Mesothelial cell of epicardium (in vitro differentiated cells): Measurements from ENCODE around the gene SART1. TPM values are rescaled to one million over a fixed set of nuclear protein-coding genes. Genes with fewer than 3 reads are reported as not detected.

ENCODE experiments used
- DNase-seq, 2 experiments: peaks; one replicate each; pipeline ENCODE4 v3.0.0; 2021; ENCODE audit warnings: low spot score in 2 of 2; ENCODE audit not compliant: unreplicated experiment in 2 of 2
- H3K27ac Mint-ChIP-seq: 2 replicates; pipeline ENCODE4 v1.8.0; 2021; ENCODE audit warnings: mixed read lengths
- H3K27me3 Mint-ChIP-seq: 2 replicates; pipeline ENCODE4 v1.8.0; 2021; ENCODE audit warnings: low read depth, mixed read lengths
- H3K36me3 Mint-ChIP-seq: 2 replicates; pipeline ENCODE4 v1.8.0; 2021; ENCODE audit warnings: mixed read lengths
- H3K4me1 Mint-ChIP-seq: 2 replicates; pipeline ENCODE4 v1.8.0; 2021; ENCODE audit warnings: mixed read lengths
- H3K4me3 Mint-ChIP-seq: 2 replicates; pipeline ENCODE4 v1.8.0; 2021; ENCODE audit warnings: mild to moderate bottlenecking, moderate library complexity, mixed read lengths
- H3K9me3 Mint-ChIP-seq: 2 replicates; pipeline ENCODE4 v1.8.0; 2021; ENCODE audit warnings: mixed read lengths
- total RNA-seq: library from RNA; stranded (reverse); gene quantifications from 3 replicates; pipeline ENCODE4 v1.2.1, GENCODE V29; 2021
- TF ChIP-seq, protein P1 (sequence below): fragments of 200-600 bp; sonication (generic); IDR thresholded peaks from one replicate; pipeline ENCODE4 v1.5.0; 2021; ENCODE audit warnings: antibody characterized with exemption; ENCODE audit not compliant: unreplicated experiment

The SART1 gene
- total RNA-seq, 1 donor from 2014 or later: 54.4 TPM

DNA sequence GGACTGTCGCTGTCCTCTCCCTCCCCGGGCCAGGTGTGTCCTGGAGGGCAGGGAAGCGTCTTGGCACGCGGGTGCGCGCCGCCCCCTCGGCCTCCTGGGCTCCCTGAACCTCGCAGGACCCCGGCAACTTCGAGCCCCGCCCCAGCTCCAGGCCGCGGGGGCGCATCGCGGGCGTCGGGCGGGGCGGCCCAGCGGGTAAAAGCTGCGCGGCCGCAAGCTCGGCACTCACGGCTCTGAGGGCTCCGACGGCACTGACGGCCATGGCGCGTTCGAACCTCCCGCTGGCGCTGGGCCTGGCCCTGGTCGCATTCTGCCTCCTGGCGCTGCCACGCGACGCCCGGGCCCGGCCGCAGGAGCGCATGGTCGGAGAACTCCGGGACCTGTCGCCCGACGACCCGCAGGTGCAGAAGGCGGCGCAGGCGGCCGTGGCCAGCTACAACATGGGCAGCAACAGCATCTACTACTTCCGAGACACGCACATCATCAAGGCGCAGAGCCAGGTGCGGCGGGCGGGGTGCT lies 50.3 kb downstream of the SART1 start, which contains the start of gene CST6:
Gene CST6 (plus strand): TSS at position 224 of the 519 bp plus-strand sequence. CDS start 37 bp downstream, at position 261.
- Mint-ChIP-seq H3K36me3 (no peaks in the 10 kb centered on the region), H3K4me3 (no peak within 1 kb of the TSS), H3K27ac (no peak within 1 kb of the TSS), H3K27me3 (peaks cover 2% of the 10 kb centered on the region), H3K9me3 (no peaks in the 10 kb centered on the region), H3K4me1 (no peaks in the 10 kb centered on the region)
- DNase-seq: no peak
- TF ChIP-seq, protein P1, sequence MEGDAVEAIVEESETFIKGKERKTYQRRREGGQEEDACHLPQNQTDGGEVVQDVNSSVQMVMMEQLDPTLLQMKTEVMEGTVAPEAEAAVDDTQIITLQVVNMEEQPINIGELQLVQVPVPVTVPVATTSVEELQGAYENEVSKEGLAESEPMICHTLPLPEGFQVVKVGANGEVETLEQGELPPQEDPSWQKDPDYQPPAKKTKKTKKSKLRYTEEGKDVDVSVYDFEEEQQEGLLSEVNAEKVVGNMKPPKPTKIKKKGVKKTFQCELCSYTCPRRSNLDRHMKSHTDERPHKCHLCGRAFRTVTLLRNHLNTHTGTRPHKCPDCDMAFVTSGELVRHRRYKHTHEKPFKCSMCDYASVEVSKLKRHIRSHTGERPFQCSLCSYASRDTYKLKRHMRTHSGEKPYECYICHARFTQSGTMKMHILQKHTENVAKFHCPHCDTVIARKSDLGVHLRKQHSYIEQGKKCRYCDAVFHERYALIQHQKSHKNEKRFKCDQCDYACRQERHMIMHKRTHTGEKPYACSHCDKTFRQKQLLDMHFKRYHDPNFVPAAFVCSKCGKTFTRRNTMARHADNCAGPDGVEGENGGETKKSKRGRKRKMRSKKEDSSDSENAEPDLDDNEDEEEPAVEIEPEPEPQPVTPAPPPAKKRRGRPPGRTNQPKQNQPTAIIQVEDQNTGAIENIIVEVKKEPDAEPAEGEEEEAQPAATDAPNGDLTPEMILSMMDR: no peak

DNA sequence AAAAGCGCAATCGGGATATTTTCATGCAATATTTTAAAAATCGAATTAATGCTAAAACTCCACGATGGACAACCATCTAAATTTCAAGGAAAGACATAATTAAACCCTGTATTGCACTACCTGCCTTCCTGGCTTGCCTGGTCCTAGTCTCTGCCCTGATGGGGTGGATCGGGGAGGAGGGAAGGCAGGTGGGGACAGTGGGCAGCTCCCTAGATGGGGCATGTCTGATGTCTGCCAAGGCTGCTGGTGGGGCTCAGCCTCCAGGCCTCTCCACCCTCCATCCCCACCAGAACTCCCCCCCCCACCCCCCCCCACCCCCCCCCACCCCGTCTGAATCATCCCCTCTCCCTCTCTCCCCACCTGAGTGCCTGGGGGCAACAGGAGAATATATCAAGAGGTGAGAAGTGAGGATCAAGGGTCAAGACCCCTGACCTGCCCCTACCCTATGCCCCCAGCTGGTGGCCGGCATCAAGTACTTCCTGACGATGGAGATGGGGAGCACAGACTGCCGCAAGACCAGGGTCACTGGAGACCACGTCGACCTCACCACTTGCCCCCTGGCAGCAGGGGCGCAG lies 50.9 kb downstream of the SART1 start:
- H3K4me1 Mint-ChIP-seq: no peaks in the 10 kb centered on the region
- no peak overlapping the region for H3K27ac Mint-ChIP-seq

GRCh38 chr11:66012946-66013761 lies 51.6 kb downstream of the SART1 start:
- Mint-ChIP-seq H3K4me1 (no peaks in the 10 kb centered on the region), H3K27me3 (peaks cover 2% of the 10 kb centered on the region), H3K4me3 (no peak overlapping the region), H3K27ac (no peak overlapping the region), H3K9me3 (no peaks in the 10 kb centered on the region), H3K36me3 (no peaks in the 10 kb centered on the region)
- TF ChIP-seq, protein P1: no peak
- no peak for DNase-seq

More for the DNA sequence above, 50.9 kb downstream of the SART1 start:
- Mint-ChIP-seq H3K36me3 (no peaks in the 10 kb centered on the region), H3K27me3 (peaks cover 2% of the 10 kb centered on the region), H3K9me3 (no peaks in the 10 kb centered on the region), H3K4me3 (no peak overlapping the region)
- no peak for DNase-seq
- TF ChIP-seq, protein P1: no peak

DNA sequence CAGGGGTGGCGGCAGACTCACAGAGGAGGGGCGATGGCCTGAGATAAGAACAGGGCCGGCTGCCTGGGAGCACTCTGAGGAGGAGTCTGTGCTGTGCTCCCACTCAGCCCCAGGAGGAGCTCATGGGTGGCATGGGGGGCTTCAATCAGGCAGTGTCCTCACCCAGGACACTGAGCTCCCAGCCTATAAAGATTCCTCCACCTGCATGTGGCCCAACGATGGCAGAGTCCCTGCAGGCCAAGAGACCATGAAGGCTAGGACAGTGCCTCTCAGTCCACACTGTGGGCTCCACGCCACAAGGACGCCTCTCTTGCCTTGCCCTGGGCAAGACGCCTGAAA lies 52.2 kb downstream of the SART1 start:
- no peaks in the 10 kb centered on the region for H3K36me3 Mint-ChIP-seq
- H3K27ac Mint-ChIP-seq: no peak overlapping the region
- peaks cover 2% of the 10 kb centered on the region for H3K27me3 Mint-ChIP-seq
- DNase-seq: no peak
- no peaks in the 10 kb centered on the region for H3K4me1 Mint-ChIP-seq
- no peaks in the 10 kb centered on the region for H3K9me3 Mint-ChIP-seq
- TF ChIP-seq, protein P1: no peak
- H3K4me3 Mint-ChIP-seq: no peak overlapping the region

DNA sequence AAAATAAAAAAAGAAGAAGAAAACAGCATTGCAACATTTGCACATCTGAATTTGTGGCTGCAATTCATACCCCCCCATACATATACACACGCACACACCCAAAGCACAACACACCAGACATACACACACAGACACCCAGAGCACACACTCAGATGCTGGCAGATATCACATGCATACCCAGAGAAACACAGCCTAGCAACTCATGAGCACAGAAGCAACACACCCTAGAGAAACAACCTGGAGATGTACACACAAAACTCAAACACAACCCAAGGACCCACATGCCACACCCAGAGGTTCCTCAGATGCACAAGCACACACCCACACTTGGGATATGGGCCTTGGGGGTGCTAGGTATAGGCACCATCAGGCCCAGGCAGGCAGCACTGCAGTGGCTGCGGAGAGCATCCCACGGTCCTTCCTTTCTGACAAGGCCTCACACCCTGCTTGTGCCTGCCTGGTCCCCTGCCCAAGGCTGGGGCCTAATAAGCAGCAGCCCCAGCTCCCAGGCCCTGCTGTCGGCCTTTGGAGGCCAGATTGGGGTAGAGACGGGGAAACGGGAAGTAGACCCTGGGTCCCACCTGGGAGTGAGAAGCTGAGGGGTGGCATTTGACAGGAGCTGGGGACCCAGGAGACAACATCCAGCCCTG lies 53.4 kb downstream of the SART1 start:
- no peaks in the 10 kb centered on the region for H3K36me3 Mint-ChIP-seq
- no peaks in the 10 kb centered on the region for H3K4me1 Mint-ChIP-seq
- TF ChIP-seq, protein P1: no peak
- H3K4me3 Mint-ChIP-seq: no peak overlapping the region
- no peak for DNase-seq
- peaks cover 2% of the 10 kb centered on the region for H3K27me3 Mint-ChIP-seq
- H3K27ac Mint-ChIP-seq: no peak overlapping the region
- no peaks in the 10 kb centered on the region for H3K9me3 Mint-ChIP-seq
